Panc1 (cell line): ENCODE results near the gene GALNTL6.

Experiments used
- POLR2AphosphoS5 ChIP-seq: IDR thresholded peaks from 2 replicates; pipeline ENCODE4 v1.6.1; 2012; ENCODE audit warnings: mild to moderate bottlenecking, low read depth, low read length, moderate library complexity
- REST ChIP-seq, 2 experiments: IDR thresholded peaks; 2 replicates each; pipeline ENCODE4 v1.6.1; 2011 to 2012; ENCODE audit warnings: low read depth in 2 of 2, control low read depth in 1 of 2, low read length in 1 of 2, mild to moderate bottlenecking in 1 of 2, moderate library complexity in 1 of 2; ENCODE audit not compliant: insufficient read depth in 1 of 2
- SIN3A ChIP-seq: IDR thresholded peaks from 2 replicates; pipeline ENCODE4 v1.6.1; 2012; ENCODE audit warnings: low read depth, mild to moderate bottlenecking, low read length, moderate library complexity, borderline replicate concordance; ENCODE audit not compliant: insufficient read depth
- TCF7L2 ChIP-seq: IDR thresholded peaks from 2 replicates; pipeline ENCODE4 v1.6.1; 2011; ENCODE audit warnings: mild to moderate bottlenecking, low read depth, low read length, inconsistent platforms
- TF ChIP-seq, protein P1 (sequence below): fragments of 450-650 bp; IDR thresholded peaks from 2 replicates; pipeline ENCODE4 v1.5.1; 2017; ENCODE audit warnings: mild to moderate bottlenecking

- no peak for TF ChIP-seq TCF7L2
- TF ChIP-seq, protein P1, sequence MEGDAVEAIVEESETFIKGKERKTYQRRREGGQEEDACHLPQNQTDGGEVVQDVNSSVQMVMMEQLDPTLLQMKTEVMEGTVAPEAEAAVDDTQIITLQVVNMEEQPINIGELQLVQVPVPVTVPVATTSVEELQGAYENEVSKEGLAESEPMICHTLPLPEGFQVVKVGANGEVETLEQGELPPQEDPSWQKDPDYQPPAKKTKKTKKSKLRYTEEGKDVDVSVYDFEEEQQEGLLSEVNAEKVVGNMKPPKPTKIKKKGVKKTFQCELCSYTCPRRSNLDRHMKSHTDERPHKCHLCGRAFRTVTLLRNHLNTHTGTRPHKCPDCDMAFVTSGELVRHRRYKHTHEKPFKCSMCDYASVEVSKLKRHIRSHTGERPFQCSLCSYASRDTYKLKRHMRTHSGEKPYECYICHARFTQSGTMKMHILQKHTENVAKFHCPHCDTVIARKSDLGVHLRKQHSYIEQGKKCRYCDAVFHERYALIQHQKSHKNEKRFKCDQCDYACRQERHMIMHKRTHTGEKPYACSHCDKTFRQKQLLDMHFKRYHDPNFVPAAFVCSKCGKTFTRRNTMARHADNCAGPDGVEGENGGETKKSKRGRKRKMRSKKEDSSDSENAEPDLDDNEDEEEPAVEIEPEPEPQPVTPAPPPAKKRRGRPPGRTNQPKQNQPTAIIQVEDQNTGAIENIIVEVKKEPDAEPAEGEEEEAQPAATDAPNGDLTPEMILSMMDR, result no peak
- TF ChIP-seq POLR2AphosphoS5, result no peak
- no peak for TF ChIP-seq REST (IDR thresholded peaks at IDR 0.05; ENCODE audit: insufficient read depth in 1 of 2, low read depth in 2 of 2, low read length in 1 of 2)
- no peak for TF ChIP-seq SIN3A
These were observed 1063.2 kb downstream of the GALNTL6 start for GRCh38 chr4:172876394-172876793.
